IPS-20b (cell line): ENCODE results near the gene SLC2A14.
"Not testable (repeated sequence)": the region's sequence is repeated elsewhere in the genome, so short reads cannot be mapped to it uniquely, and the experiment has no call there.

Source experiments
- H3K27ac ChIP-seq: one replicate; pipeline ENCODE4 v1.5.1; 2013; ENCODE audit warnings: low read length
- H3K27me3 ChIP-seq: 2 replicates; pipeline ENCODE4 v1.6.1; 2013; ENCODE audit warnings: mild to moderate bottlenecking, low read length, inconsistent platforms; ENCODE audit not compliant: insufficient read depth
- H3K36me3 ChIP-seq: 2 replicates; pipeline ENCODE4 v1.6.1; 2013; ENCODE audit warnings: low read depth, mild to moderate bottlenecking, inconsistent platforms, low read length, moderate library complexity; ENCODE audit not compliant: insufficient read depth
- H3K4me1 ChIP-seq: 2 replicates; pipeline ENCODE4 v1.6.1; 2013; ENCODE audit warnings: mild to moderate bottlenecking, control low read depth, inconsistent platforms, low read length, moderate library complexity; ENCODE audit not compliant: insufficient read depth
- H3K4me3 ChIP-seq: 2 replicates; pipeline ENCODE4 v1.5.1; 2013; ENCODE audit warnings: mild to moderate bottlenecking, low read length, inconsistent platforms
- H3K9ac ChIP-seq: 2 replicates; pipeline ENCODE4 v1.6.1; 2013; ENCODE audit warnings: low read depth, mild to moderate bottlenecking, inconsistent platforms, low read length, moderate library complexity
- H3K9me3 ChIP-seq: 2 replicates; pipeline ENCODE4 v1.6.1; 2013; ENCODE audit warnings: mild to moderate bottlenecking, low read depth, low read length, inconsistent platforms; ENCODE audit not compliant: insufficient read depth

SLC2A14 gene

DNA sequence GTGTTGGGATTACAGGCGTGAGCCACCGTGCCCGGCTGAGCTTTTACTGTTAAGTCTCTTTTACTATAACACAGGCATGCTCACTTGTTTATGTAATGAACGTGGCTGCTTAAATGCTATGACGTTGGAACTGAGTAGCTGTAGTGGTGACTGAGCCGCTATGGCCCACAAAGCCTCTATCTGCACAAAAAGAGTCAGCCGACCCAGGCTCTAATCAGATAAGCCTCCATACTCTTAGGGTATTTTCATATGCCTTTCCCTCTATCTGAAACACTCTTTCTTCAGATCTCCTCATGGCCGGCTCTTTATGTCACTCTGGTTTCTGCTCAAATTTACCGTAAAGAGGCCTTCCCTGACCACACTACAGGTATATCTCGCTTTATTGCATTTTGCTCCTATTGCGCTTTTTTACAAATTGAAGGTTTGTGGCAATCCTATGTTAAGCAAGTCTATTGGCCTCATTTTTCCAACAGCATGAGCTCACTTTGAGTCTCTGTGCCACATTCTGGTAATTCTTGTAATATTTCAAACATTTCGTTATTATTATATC is 8.0 kb downstream of the SLC2A14 start:
- H3K4me1 ChIP-seq, result peaks cover 7% of the 10 kb centered on the region; the same call in 1 of the 2 replicates
- H3K27ac ChIP-seq, result no peak overlapping the region
- H3K9ac ChIP-seq, result no peak overlapping the region

DNA sequence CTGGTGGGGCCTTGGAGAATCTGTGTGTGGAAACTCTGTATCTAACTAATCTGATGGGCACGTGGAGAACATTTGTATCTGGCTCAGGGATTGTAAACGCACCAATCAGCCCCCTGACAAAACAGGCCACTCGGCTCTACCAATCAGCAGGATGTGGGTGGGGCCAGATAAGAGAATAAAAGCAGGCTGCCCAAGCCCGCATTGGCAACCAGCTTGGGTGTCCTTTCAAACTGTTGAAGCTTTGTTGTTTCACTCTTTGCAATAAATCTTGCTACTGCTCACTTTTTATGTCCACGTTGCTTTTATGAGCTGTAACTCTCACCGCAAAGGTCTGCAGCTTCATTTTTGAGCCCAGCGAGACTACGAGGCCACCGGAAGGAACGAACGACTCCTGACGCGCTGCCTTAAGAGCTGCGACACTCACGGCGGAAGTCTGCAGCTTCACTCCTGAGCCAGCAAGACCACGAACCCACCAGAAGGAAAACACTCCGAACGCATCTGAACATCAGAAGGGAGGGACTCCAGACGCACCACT is 9.8 kb downstream of the SLC2A14 start:
- not testable (repeated sequence) for H3K9ac ChIP-seq, H3K36me3 ChIP-seq, H3K27ac ChIP-seq, H3K4me3 ChIP-seq, H3K27me3 ChIP-seq, H3K9me3 ChIP-seq
- peaks cover 15% of the 10 kb centered on the region; the same call in 1 of the 2 replicates for H3K4me1 ChIP-seq

More for the DNA sequence above, 8.0 kb downstream of the SLC2A14 start:
- Histone ChIP-seq H3K27me3 (no peaks in the 10 kb centered on the region), H3K9me3 (no peaks in the 10 kb centered on the region), H3K4me3 (no peak overlapping the region), H3K36me3 (no peaks in the 10 kb centered on the region)

DNA sequence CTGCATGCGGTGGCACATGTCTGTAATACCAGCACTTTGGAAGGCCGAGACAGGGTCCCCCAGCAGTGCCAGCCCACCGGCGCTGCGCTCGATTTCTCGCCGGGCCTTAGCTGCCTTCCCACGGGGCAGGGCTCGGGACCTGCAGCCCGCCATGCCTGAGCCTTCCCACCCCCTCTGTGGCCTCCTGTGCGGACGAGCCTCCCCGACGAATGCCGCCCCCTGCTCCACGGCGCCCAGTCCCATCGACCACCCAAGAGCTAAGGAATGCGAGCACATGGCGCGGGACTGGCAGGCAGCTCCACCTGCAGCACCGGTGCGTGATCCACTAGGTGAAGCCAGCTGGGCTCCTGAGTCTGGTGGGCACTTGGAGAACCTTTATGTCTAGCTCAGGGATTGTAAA is 10.4 kb downstream of the SLC2A14 start:
- H3K9ac ChIP-seq, H3K27ac ChIP-seq, H3K36me3 ChIP-seq, H3K9me3 ChIP-seq, H3K4me3 ChIP-seq, H3K27me3 ChIP-seq: not testable (repeated sequence)
- peaks cover 15% of the 10 kb centered on the region; the same call in 1 of the 2 replicates for H3K4me1 ChIP-seq

DNA sequence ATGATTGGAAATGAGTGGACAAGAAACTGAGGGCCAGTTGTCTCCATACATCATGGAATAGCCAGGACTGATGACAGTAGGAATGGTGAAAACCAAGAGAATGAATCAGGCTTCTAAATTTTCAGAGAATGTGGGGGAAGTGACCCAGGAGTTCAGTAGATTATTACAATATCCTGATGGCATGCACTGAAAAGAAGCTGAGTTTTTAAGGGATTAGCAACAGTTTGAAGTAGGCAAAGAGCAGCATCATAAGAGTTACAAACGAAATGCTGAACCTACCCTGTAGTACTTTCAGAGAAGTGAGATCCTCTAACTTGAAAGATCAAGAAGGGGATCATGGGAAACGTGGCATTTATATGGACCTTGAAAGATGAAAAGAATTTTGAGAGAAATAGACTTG is 13.2 kb downstream of the SLC2A14 start:
- peaks cover 15% of the 10 kb centered on the region; the same call in 1 of the 2 replicates for H3K4me1 ChIP-seq
- H3K9ac ChIP-seq, result no peak overlapping the region
- no peak overlapping the region for H3K27ac ChIP-seq

DNA sequence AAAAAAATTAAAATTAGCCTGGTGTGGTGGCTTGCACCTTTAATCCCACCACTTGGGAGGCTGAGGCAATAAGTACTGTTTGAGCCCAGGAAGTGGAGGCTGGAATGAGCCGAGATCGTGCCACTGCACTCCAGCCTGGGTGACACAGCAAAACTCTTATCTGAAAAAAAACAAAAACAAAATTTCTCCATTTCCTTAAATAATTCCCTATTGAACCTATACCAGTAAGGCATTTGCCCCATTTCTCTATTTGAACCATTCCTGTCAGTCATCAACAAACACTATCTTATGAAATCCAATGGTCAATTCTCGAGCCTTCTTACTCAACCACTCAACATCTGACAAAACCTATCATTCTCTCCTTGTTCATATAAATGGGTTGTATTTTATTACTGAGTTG is 14.7 kb downstream of the SLC2A14 start:
- H3K9ac ChIP-seq, result no peak overlapping the region
- H3K27me3 ChIP-seq, result no peaks in the 10 kb centered on the region
- no peak overlapping the region for H3K27ac ChIP-seq
- no peaks in the 10 kb centered on the region for H3K36me3 ChIP-seq
- H3K4me1 ChIP-seq, result peaks cover 15% of the 10 kb centered on the region; the same call in 1 of the 2 replicates
- no peak overlapping the region for H3K4me3 ChIP-seq
- no peaks in the 10 kb centered on the region for H3K9me3 ChIP-seq

More for the DNA sequence above, 13.2 kb downstream of the SLC2A14 start:
- no peak overlapping the region for H3K4me3 ChIP-seq
- no peaks in the 10 kb centered on the region for H3K36me3 ChIP-seq
- H3K9me3 ChIP-seq, result no peaks in the 10 kb centered on the region
- H3K27me3 ChIP-seq, result no peaks in the 10 kb centered on the region

DNA sequence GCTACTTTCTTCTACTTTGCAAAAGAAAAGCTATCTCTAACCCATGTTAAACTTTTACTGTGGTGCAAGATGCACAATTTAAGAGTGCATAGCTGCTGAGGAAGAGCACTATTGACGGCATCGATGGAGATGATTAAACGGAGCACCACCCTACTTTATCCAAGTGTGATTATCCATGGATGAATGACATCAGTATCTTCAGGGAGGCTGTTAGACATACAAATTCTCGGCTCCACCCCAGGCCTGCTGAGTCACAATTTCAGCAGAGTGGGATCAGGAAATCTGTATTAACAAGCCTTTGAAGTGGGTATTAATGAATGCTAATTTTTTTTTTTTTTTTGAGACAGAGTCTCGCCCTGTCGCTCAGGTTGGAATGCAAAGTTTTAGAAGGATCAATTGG is 16.2 kb downstream of the SLC2A14 start:
- H3K9ac ChIP-seq, result no peak overlapping the region
- H3K4me3 ChIP-seq, result no peak overlapping the region
- no peaks in the 10 kb centered on the region for H3K27me3 ChIP-seq
- no peaks in the 10 kb centered on the region for H3K9me3 ChIP-seq
- H3K27ac ChIP-seq, result no peak overlapping the region
- peaks cover 22% of the 10 kb centered on the region; the same call in 1 of the 2 replicates for H3K4me1 ChIP-seq
- H3K36me3 ChIP-seq, result no peaks in the 10 kb centered on the region

DNA sequence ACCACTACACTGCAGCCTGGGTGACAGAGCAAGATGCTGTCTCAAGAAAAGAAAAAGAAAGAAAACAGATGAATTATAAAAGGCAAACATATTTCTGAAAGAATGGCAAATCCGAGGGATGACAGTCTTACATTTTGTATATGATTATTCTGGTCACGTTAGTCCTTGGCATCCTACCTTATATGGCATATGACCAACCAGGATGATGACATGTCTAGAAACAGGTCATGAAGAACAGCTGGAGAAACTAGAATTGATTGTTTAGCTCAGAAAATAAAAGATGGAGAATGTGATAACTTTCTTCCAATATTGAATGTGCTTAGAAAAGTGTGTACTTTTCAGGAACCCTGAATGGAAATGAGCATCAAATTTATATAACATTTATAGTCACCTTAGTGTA is 19.2 kb downstream of the SLC2A14 start:
- no peak overlapping the region for H3K27ac ChIP-seq
- no peaks in the 10 kb centered on the region for H3K9me3 ChIP-seq
- H3K4me3 ChIP-seq, result no peak overlapping the region
- no peaks in the 10 kb centered on the region for H3K36me3 ChIP-seq
- no peak overlapping the region for H3K9ac ChIP-seq
- H3K27me3 ChIP-seq, result no peaks in the 10 kb centered on the region
- H3K4me1 ChIP-seq, result peaks cover 16% of the 10 kb centered on the region

DNA sequence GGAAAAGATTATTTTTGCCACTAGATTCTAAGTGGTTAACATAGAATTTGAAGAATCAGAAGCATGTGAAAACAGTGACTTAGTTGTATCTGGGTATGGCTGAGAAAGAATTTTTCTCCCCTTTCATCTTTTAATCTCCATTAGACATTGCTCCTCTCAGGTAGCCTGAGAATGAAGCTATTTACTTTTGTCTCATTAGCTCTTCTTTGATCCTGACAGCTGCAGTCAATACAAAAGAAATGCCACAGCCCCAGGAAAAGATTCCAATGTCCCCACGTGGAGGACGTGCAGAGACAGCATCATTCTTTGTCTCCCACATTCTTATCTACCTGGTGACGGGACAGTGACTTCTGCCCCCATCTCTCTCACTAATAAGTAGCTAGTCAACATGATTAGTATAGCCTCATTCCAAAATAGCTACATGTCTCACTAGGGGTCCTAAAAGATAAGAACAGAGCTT is 21.1 kb downstream of the SLC2A14 start:
- not testable (repeated sequence) for H3K4me3 ChIP-seq, H3K9ac ChIP-seq, H3K36me3 ChIP-seq, H3K27ac ChIP-seq, H3K27me3 ChIP-seq, H3K9me3 ChIP-seq
- peaks cover 24% of the 10 kb centered on the region for H3K4me1 ChIP-seq

DNA sequence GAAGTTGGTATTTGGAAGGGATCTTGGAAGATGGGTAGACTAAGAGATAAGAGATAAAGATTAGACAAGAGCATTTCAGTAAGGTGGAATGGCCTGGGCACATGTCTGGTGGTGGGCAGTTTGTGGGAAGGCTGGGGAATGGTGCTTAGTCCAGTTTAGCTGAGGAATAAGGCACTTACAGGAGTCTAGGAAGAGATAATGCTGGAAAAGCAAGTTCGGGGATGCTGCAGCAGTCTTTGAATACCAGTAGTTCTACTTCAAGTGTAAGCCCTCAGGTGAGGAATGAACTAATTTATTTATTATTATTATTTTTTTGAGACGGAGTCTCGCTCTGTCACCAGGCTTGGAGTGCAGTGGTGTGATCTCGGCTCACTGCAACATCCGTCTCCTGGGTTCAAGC is 22.6 kb downstream of the SLC2A14 start:
- peaks cover 33% of the 10 kb centered on the region for H3K4me1 ChIP-seq
- H3K4me3 ChIP-seq, H3K9ac ChIP-seq, H3K9me3 ChIP-seq, H3K27ac ChIP-seq, H3K36me3 ChIP-seq, H3K27me3 ChIP-seq: not testable (repeated sequence)

DNA sequence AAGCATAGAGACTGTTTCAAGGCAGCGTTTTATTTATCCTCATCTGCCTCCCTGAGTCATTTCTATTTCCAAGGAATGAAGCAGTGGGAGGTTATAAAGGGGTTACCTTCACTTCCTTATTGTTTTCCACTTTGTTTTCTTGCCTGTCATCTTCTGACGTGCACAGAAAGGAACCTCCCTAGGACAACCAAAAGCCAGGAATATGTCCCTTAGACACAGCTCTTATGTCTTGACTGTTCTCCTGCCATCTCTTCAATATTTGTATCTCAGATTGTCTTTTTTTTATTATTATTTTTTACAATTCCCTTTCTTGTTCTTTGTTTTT is 24.7 kb downstream of the SLC2A14 start:
- not testable (repeated sequence) for H3K27me3 ChIP-seq, H3K9ac ChIP-seq, H3K9me3 ChIP-seq, H3K4me3 ChIP-seq, H3K27ac ChIP-seq, H3K36me3 ChIP-seq
- H3K4me1 ChIP-seq, result peaks cover 36% of the 10 kb centered on the region

DNA sequence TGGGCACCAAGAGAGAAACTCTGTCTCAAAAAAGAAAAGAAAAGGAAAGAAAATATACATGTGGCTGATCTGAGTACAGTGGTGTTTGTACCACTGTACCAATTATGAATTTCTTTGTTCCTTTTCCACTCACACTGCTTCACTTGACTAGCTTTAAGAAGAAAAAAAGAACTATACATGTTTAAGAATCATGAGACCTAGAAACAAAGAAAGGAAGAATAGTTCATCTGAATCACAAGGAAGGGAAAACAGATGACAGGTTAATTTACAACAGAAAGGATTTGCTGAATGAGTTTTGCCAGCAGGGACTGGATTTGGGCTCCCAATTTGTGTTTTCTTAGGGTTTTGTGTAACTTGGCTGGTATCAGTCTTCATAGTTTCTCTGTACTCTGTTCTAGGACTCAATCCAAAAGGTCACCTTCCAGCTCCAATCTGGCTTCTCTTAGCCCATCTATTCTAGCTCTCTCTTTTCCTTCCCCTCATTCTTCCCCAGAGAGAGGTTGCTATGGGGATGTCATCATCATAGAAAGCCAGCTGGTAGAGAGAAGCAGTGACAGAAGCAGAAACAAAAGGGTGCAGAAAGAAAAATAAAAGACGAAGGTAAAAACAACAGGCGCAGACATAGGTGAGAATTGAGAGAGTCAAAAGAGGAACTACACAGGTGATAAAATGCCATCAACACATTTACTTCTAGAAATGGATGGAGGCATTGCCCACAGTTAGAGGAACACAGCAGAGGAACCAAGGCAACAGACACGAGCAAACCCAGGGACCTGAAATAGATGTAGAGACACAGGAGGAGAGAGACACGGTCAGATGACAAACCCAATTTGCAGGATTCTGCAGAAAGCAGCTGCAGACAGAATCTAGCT is 25.3 kb downstream of the SLC2A14 start:
- H3K27ac ChIP-seq, result peak overlapping the region; percentile 49

DNA sequence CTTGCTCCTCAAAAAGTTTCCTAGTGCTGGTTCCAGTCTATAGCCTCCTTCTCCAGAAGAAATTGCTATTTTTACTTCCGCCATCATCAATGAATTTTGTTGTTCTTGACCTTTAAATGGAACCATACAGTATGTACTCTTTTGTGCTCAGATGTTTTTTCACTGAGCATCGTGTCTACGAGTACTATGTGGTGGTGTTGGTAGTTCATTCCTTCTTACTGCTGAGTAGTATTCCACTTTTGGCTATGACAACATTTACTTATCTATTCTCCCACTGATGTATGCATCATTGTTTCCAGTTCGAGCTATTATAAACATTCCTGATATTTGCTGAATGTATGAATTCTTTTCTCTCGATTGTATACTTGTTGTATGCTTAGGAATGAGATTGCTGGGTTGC is 28.6 kb downstream of the SLC2A14 start:
- Histone ChIP-seq H3K36me3 (no peaks in the 10 kb centered on the region), H3K4me3 (no peak overlapping the region), H3K4me1 (peaks cover 20% of the 10 kb centered on the region), H3K9me3 (no peaks in the 10 kb centered on the region), H3K9ac (no peak overlapping the region), H3K27me3 (no peaks in the 10 kb centered on the region), H3K27ac (no peak overlapping the region)

More for the DNA sequence above, 25.3 kb downstream of the SLC2A14 start:
- 0 out of 2 replicates have a peak overlapping the region, but pooled peaks have one; percentile 20 for H3K9ac ChIP-seq
- not testable (repeated sequence) for H3K9me3 ChIP-seq, H3K27me3 ChIP-seq, H3K36me3 ChIP-seq
- 0 out of 2 replicates have a peak overlapping the region, but pooled peaks have one; percentile 22 for H3K4me3 ChIP-seq
- peaks cover 36% of the 10 kb centered on the region for H3K4me1 ChIP-seq
